Measurements from ENCODE around the gene PRTFDC1.

- TF ChIP-seq CTCF (IDR thresholded peaks at IDR 0.05): no peak
- no peak for TF ChIP-seq POLR2A (IDR thresholded peaks at IDR 0.05)
Observed at GRCh38 chr10:24844742-24845141, 107.7 kb downstream of the PRTFDC1 start.
